ENCODE results near the gene FHOD3. TPM values are rescaled to one million over a fixed set of nuclear protein-coding genes. Genes with fewer than 3 reads are reported as not detected.

Gene FHOD3
- total RNA-seq, 1 experiment from 2014 or later: 0.34 TPM

DNA sequence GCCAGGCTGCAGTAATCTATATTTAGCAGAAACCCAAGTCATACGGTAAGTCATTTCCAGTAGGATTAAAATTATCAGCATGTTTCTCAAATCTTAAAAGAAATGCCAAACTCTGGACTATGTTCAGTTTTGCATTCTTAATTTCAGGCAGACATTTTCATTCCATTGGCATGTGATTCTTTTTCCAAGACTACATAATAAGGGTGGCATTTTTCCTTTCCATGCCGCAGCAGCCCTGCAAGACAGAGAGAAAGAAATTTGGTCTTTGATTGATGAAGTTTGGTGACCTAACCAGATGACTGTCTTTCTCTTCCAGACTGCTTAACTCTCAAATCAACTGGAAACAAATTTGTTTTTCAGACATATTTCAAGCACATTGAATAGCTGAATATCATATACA, 118.1 kb downstream of the FHOD3 start:
- H3K36me3 ChIP-seq (ENCODE audit: insufficient read depth, low read length, poor library complexity, severe bottlenecking): no peaks in the 10 kb centered on the region
- no peak for DNase-seq (ENCODE audit: low spot score)
- no peak overlapping the region for H3K4me3 ChIP-seq (ENCODE audit: low read depth, low read length, poor library complexity, severe bottlenecking)
- no TSS peak for BruUV-seq (replicated peaks)
- TF ChIP-seq, protein P1, sequence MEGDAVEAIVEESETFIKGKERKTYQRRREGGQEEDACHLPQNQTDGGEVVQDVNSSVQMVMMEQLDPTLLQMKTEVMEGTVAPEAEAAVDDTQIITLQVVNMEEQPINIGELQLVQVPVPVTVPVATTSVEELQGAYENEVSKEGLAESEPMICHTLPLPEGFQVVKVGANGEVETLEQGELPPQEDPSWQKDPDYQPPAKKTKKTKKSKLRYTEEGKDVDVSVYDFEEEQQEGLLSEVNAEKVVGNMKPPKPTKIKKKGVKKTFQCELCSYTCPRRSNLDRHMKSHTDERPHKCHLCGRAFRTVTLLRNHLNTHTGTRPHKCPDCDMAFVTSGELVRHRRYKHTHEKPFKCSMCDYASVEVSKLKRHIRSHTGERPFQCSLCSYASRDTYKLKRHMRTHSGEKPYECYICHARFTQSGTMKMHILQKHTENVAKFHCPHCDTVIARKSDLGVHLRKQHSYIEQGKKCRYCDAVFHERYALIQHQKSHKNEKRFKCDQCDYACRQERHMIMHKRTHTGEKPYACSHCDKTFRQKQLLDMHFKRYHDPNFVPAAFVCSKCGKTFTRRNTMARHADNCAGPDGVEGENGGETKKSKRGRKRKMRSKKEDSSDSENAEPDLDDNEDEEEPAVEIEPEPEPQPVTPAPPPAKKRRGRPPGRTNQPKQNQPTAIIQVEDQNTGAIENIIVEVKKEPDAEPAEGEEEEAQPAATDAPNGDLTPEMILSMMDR (conservative IDR thresholded peaks at IDR 0.05; ENCODE audit: low read depth, low read length): no peak
- TF ChIP-seq EZH2 (IDR thresholded peaks at IDR 0.05; ENCODE audit: borderline replicate concordance, low read depth, low read length, poor library complexity, severe bottlenecking): no peak
- peaks cover 4% of the 10 kb centered on the region for H3K27me3 ChIP-seq (replicated peaks; ENCODE audit: insufficient read depth, low read depth, low read length, poor library complexity)
- H3K27ac ChIP-seq (ENCODE audit: low read depth, low read length, poor library complexity, severe bottlenecking): no peak overlapping the region
- no peaks in the 10 kb centered on the region for H3K9me3 ChIP-seq (ENCODE audit: low read depth, low read length, poor library complexity, severe bottlenecking)
- intact Hi-C loops (cut with micrococcal nuclease; ENCODE audit: unreplicated experiment): no loop called here
- ChIA-PET CTCF (no interaction called here), POLR2A (ENCODE audit: low non-redundant PET) (no interaction called here)
- H3K4me1 ChIP-seq (ENCODE audit: insufficient read depth, low read length, poor library complexity, severe bottlenecking): no peaks in the 10 kb centered on the region

DNA sequence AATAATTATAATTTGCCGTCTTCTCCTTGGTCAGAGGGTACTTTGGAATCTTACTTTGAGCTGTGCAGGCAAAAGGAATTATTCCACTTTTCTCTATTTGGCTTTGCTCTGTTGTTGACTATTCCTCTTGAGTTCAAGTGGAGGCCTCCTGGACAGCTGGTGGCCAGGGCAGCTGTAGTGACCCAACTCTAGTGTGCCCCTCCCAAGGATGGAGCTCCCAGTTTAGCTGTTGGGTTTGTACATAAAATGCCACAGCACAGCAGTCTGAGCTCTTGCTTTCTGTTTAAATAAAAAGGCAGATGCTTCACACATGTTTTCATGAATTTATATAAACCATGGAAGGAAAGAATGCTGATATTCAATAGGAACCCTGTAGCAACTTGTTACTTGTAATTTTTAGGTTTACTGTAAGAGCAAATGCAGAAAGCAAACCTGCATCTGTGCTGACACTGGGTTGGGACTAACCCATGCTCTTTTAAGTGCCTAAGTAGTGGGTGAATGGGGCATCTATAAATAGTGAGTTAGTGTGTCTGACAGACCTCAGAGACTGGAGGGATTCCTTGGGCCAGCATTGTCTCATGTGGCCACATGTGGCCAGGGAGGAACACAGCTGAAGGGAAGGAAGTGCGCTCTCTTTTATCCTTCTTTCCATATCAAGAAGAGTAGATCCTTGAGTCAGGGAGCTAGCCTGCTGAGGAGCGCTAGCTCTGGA, 121.8 kb downstream of the FHOD3 start:
- ChIA-PET CTCF (no interaction called here), POLR2A (ENCODE audit: low non-redundant PET) (no interaction called here)
- H3K4me3 ChIP-seq (ENCODE audit: low read depth, low read length, poor library complexity, severe bottlenecking): no peak overlapping the region
- H3K9me3 ChIP-seq (ENCODE audit: low read depth, low read length, poor library complexity, severe bottlenecking): no peaks in the 10 kb centered on the region
- intact Hi-C loops (cut with micrococcal nuclease; ENCODE audit: unreplicated experiment): no loop called here
- H3K27ac ChIP-seq (ENCODE audit: low read depth, low read length, poor library complexity, severe bottlenecking): no peak overlapping the region
- TF ChIP-seq, protein P1 (conservative IDR thresholded peaks at IDR 0.05; ENCODE audit: low read depth, low read length): no peak
- no peak for TF ChIP-seq EZH2 (IDR thresholded peaks at IDR 0.05; ENCODE audit: borderline replicate concordance, low read depth, low read length, poor library complexity, severe bottlenecking)
- no TSS peak for BruUV-seq (replicated peaks)
- no peak for DNase-seq (ENCODE audit: low spot score)
- H3K4me1 ChIP-seq (ENCODE audit: insufficient read depth, low read length, poor library complexity, severe bottlenecking): no peaks in the 10 kb centered on the region
- H3K36me3 ChIP-seq (ENCODE audit: insufficient read depth, low read length, poor library complexity, severe bottlenecking): no peaks in the 10 kb centered on the region
- peaks cover 34% of the 10 kb centered on the region for H3K27me3 ChIP-seq (replicated peaks; ENCODE audit: insufficient read depth, low read depth, low read length, poor library complexity)

DNA sequence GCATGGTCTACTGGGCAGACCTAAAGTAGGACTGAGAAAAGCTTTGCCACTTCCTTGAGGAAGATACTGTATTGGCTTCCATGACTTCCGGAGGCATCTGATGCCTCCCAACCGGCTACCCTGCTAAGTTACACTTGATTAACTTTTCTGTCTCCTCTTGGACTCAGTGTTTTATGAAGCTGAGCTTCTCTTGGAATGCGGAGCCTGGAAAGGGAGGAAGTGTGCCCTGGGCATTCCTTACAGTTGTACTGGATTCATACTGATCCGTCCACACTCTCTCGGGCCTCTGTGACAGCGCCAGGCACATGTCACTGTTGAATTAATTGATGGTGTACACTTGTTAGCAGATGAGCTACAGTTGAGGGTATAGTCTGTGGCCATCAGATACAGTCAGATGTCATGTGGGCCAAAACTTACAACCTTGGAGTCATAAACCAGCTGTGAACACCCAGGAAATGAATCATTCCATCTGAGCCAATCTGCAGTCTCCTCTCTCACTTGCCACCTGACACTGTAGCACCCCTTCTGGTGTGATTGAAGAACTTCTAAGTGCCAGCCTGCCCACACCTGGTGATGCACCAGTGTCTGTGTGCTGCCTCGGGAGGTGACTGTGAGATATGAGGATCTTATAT, 122.5 kb downstream of the FHOD3 start:
- CTCF ChIA-PET: interaction anchor here (0.6 kb wide), 1 partner anchor 135 kb away, joined by 3 read pairs; no protein-coding TSS in a partner anchor
- TF ChIP-seq EZH2 (IDR thresholded peaks at IDR 0.05; ENCODE audit: borderline replicate concordance, low read depth, low read length, poor library complexity, severe bottlenecking): no peak
- TF ChIP-seq, protein P1 (conservative IDR thresholded peaks at IDR 0.05; ENCODE audit: low read depth, low read length): no peak
- POLR2A ChIA-PET (ENCODE audit: low non-redundant PET): no interaction called here
- Histone ChIP-seq H3K4me3 (ENCODE audit: low read depth, low read length, poor library complexity, severe bottlenecking) (no peak overlapping the region), H3K36me3 (ENCODE audit: insufficient read depth, low read length, poor library complexity, severe bottlenecking) (no peaks in the 10 kb centered on the region), H3K9me3 (ENCODE audit: low read depth, low read length, poor library complexity, severe bottlenecking) (no peaks in the 10 kb centered on the region), H3K27me3 (replicated peaks; ENCODE audit: insufficient read depth, low read depth, low read length, poor library complexity) (peaks cover 40% of the 10 kb centered on the region), H3K27ac (ENCODE audit: low read depth, low read length, poor library complexity, severe bottlenecking) (no peak overlapping the region), H3K4me1 (ENCODE audit: insufficient read depth, low read length, poor library complexity, severe bottlenecking) (no peaks in the 10 kb centered on the region)
- no TSS peak for BruUV-seq (replicated peaks)
- DNase-seq (ENCODE audit: low spot score): no peak
- intact Hi-C loops (cut with micrococcal nuclease; ENCODE audit: unreplicated experiment): no loop called here

All from A673 (cell line).